Measurements from ENCODE around the gene SDR39U1.

Gene SDR39U1

DNA sequence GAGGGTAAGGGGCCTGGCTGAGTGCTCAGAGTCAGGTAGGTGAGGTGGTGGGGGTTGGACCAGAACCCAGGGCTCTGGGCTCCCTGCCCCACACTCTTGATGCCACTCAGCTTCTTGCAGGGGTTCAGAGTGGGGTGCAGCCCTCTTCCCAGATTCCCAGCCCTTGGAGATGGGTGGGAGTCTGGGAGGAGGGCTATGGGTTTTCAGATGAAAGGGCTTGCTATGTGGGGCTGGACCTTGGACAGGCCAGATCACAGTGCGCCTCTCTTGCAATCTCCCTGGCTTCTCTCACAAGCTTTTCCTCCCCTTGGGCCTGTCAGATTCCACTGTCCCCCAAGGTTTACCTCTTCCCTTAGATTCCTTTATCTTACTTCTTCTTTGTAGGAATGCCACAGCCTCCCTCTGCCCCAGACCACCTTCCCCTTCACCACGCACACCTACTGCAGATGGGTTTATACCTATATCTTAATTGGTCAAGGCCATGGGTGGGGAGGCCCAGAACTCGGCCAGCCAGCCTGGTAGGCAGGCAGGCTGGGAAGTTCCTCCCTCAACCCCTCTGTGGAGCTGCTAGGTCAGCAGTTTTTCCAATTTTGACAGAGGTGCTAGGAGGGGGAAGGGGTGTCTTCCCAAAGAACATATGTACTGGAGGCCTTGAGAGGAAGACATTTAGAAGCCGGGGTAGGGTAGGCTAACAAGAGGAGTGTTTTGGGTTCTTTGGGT lies 42.4 kb downstream of the SDR39U1 start:
- H3K9me3 Mint-ChIP-seq: no peaks in the 10 kb centered on the region
- H3K4me3 Mint-ChIP-seq: peak overlapping the region; percentile 49
- ATAC-seq (ENCODE audit: low read depth) (no peak), DNase-seq (ENCODE audit: low spot score in 2 of 2) (no peak)
- no peaks in the 10 kb centered on the region for H3K36me3 Mint-ChIP-seq
- H3K27ac Mint-ChIP-seq: no peak overlapping the region
- H3K27me3 Mint-ChIP-seq: peaks cover 24% of the 10 kb centered on the region
- H3K4me1 Mint-ChIP-seq: peaks cover 6% of the 10 kb centered on the region

DNA sequence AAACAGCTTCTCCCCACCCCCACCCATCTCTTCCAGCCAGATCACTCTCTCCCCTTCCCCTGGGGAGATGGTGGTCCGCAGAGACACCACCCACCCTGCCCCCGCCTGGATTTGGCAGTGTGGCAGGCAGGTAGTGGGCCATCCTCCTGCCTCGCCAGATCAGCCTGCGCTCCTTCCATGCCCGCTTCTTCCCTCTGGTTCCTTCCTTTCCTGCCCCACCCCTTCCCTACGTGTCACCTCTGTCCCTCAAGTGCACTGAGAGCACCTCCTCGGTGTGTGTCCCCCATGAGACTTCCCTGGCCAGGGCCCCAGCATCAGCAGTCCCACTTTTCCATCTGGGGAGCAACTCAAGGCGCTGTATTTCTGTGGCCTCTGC lies 43.1 kb downstream of the SDR39U1 start:
- Mint-ChIP-seq H3K4me3 (peak overlapping the region; percentile 77), H3K9me3 (no peaks in the 10 kb centered on the region), H3K4me1 (peaks cover 6% of the 10 kb centered on the region), H3K36me3 (no peaks in the 10 kb centered on the region), H3K27ac (no peak overlapping the region), H3K27me3 (peaks cover 19% of the 10 kb centered on the region)
- DNase-seq (ENCODE audit: low spot score in 2 of 2) (no peak), ATAC-seq (ENCODE audit: low read depth) (no peak)

DNA sequence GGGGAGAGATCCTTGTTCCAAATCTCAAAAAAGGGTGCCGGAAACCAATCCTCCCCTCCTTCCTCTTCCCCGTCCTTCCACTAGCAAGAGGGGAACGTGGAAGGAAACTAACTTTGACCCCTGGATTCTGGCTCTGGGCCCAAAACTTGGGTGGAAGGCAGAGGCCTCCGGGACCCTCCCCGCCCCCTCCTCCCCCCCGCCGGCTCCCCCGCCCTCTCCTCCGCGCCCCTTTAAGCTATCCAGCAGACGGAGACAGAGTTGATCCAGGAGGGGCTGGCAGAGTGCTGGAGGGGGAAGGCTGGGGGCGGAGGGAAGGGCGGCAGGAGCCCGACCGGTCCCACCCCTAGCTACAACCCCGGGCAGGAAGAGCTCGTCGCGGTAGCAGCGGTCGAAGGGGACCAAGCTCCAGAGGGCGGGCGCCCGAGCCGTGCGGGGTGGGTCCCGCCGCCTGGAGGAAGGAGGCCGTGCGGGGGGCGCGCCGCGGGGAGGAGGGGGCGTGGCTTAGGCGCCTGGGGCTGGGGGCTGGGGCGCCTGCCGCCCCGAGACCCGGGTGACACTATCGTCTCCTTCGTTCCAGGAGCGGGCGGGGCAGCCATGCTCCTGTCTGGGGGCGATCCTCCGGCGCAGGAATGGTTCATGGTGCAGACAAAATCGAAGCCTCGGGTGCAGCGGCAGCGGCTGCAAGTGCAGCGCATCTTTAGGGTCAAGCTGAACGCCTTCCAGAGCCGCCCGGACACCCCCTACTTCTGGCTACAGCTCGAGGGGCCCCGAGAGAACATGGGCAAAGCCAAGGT lies 43.7 kb downstream of the SDR39U1 start, which contains the start of gene NYNRIN:
Gene NYNRIN, plus strand, starts transcription at position 351 of the 794 bp plus-strand sequence. Its CDS starts 244 bp downstream, at position 595.
- no peaks in the 10 kb centered on the region for H3K9me3 Mint-ChIP-seq
- H3K27ac Mint-ChIP-seq: no peak within 1 kb of the TSS
- ATAC-seq (ENCODE audit: low read depth) (peak; percentile 78), DNase-seq (ENCODE audit: low spot score in 2 of 2) (no peak)
- H3K4me1 Mint-ChIP-seq: peaks cover 6% of the 10 kb centered on the region
- H3K27me3 Mint-ChIP-seq: peaks cover 17% of the 10 kb centered on the region
- no peaks in the 10 kb centered on the region for H3K36me3 Mint-ChIP-seq
- peak within 1 kb of the TSS; percentile 77 for H3K4me3 Mint-ChIP-seq

DNA sequence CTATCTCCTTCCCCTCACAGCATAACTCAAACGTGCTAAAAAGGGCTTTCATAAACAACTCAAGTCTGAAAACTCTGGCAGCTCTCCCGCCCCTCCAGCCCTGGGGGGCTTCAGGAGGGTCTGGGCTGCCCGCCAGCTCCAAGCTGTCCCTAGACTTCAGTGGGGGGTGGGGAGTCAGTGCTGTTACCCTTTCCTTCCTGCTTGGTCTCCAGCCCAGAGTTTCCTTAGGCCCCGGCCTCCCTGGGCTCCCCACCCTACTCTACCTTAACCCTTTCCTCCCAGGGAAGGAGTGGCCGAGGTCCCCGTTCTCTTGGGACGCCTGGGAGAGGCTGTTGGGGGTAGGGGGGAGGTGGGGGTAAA lies 44.3 kb downstream of the SDR39U1 start:
- Mint-ChIP-seq H3K36me3 (no peaks in the 10 kb centered on the region), H3K27me3 (peaks cover 17% of the 10 kb centered on the region), H3K4me1 (peaks cover 6% of the 10 kb centered on the region), H3K4me3 (no peak overlapping the region), H3K27ac (no peak overlapping the region), H3K9me3 (no peaks in the 10 kb centered on the region)
- ATAC-seq (ENCODE audit: low read depth): no peak
- DNase-seq (ENCODE audit: low spot score in 2 of 2): no peak

DNA sequence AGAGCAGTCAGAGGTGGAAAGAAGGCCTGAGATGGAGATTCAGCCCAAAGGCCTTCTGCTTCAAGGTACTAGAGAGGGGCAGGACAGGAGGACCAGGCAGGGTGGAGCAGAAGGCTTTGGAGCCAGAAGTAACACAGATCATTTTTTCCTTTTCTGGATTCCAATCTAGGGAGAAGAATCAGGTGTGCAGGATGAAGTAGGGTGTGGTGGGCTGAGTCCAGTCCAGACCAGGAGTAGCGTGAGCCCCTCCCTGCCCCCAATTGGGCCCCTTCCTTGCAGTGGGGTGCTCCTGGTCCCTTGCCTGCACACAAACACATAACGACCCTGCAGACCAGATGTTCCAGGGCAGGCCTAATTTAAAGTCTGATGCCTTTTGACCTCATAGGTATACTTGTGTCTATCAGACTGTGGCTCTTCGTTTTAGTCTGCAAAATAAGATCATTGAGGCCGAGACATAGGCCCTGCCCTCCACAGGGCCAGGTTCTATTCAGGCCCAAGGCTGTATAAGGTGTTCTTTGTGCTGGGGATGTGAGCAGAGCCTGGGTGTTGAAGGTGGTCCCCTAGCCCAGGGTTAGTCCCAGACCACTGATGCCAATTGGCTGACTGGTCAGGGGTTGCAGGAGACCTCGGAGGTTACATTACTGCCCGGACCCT lies 44.8 kb downstream of the SDR39U1 start:
- H3K36me3 Mint-ChIP-seq: no peaks in the 10 kb centered on the region
- no peak for ATAC-seq (ENCODE audit: low read depth)
- H3K9me3 Mint-ChIP-seq: no peaks in the 10 kb centered on the region
- no peak overlapping the region for H3K27ac Mint-ChIP-seq
- no peak for DNase-seq (ENCODE audit: low spot score in 2 of 2)
- H3K4me3 Mint-ChIP-seq: peak overlapping the region; percentile 16
- peaks cover 19% of the 10 kb centered on the region for H3K27me3 Mint-ChIP-seq
- peaks cover 6% of the 10 kb centered on the region for H3K4me1 Mint-ChIP-seq

DNA sequence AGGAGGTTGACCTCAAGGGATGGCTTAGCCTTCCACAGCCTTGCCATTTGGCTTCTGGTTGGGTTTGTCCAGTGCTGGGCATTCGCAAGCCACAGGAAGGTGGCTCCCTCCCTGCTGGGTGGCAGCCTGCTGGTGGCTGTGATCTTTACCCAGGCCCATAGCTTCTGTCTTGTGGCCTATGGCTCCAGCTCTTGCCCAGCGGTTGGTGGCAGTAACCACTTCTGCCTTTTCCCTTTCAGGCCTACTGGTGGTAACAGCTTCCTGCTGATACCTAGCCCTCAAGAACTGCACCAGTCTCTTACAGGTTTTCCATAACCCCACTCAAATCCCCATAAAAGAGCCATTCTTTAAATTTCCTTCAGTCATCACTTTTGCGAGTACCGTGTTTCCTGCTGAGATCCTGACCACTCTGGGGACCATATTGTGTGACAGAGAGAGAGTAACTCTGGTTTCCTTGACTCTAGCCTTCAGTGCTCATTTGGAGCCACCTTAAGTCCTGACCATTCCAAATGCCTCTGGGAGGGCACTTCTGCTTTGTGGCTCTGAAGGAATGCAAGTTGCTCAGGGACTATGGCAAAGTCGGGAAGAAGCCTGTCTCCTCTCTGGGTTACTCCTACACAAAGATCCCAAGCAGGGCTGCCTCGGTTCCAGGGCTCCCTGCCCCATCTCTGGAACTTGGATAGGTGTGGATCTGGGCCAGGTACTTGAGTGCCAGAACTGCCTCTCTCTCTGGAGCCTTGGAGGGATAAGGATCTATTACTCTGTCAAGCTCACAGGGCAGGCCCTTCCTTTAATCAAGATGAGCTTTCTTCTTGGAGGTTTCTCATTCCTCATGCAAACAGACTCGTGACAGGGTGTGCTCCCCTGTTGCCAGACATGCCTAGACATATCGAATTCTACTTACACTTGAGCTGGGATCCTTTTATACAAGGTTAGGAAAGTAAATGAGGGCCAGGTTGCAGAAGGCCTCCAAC lies 46.7 kb downstream of the SDR39U1 start:
- DNase-seq (ENCODE audit: low spot score in 2 of 2) (no peak), ATAC-seq (ENCODE audit: low read depth) (peak; percentile 49)
- Mint-ChIP-seq H3K27me3 (peaks cover 15% of the 10 kb centered on the region), H3K4me3 (no peak overlapping the region), H3K4me1 (peaks cover 6% of the 10 kb centered on the region), H3K9me3 (no peaks in the 10 kb centered on the region), H3K27ac (no peak overlapping the region), H3K36me3 (no peaks in the 10 kb centered on the region)

DNA sequence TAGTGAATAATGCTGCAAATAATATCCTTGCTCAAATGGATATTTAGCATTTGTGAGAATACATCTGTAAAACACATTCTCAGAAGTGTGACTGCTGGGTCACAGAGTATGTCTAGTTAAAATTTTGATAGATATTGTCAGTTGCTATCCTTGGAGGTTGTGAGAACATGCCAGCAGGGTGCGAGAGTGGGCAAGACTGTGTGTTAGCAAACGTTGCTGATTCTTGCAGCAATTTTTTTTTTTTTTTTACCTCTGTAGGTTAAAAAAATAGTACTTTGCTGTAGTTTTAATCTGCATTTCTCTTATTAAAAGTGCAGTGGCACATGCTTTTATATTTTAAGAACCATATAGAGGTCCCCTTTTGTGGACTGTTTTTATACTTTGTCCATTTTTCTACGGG lies 48.3 kb downstream of the SDR39U1 start:
- no peaks in the 10 kb centered on the region for H3K36me3 Mint-ChIP-seq

DNA sequence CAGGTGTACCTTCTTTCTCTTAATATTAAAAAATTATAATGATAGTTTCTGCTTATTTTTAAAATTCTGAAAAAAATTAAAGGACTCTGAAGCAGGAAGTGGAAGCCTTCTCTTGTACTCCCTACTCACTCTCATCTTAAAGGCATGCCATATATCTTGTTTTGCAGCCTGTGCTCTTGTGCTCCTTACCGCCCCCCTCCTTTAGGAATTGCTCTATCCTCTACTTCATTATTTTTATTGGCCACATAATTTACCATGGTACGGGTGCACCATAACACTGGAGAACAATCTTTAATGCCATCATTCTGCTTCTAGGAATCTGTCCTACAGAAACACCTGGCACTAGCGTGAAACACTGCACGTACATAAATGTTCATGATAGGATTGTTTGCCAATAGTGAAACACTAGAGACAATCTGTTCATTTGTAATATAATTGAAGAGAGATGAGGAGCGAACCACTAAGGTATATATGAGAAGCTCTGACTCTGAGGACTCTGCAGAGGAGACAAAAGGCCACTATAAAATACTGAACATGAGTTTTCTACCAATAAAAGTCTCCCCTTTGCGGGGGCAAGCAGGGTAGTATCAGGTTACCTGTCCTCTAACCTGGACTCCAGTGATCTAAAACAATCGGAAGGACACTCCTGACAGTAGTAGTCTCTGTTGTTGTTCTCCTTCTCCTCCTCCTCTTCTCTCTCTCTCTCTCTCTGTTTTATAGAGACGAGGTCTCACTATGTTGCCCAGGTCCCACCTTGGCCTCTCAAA lies 50.1 kb downstream of the SDR39U1 start:
- H3K36me3 Mint-ChIP-seq: no peaks in the 10 kb centered on the region
- no peaks in the 10 kb centered on the region for H3K9me3 Mint-ChIP-seq
- H3K27me3 Mint-ChIP-seq: peaks cover 16% of the 10 kb centered on the region
- no peak overlapping the region for H3K4me3 Mint-ChIP-seq
- ATAC-seq (ENCODE audit: low read depth) (no peak), DNase-seq (ENCODE audit: low spot score in 2 of 2) (no peak)
- peaks cover 2% of the 10 kb centered on the region for H3K4me1 Mint-ChIP-seq
- no peak overlapping the region for H3K27ac Mint-ChIP-seq

More for the DNA sequence above, 48.3 kb downstream of the SDR39U1 start:
- Mint-ChIP-seq H3K4me3 (no peak overlapping the region), H3K27me3 (peaks cover 11% of the 10 kb centered on the region), H3K4me1 (peaks cover 2% of the 10 kb centered on the region), H3K9me3 (no peaks in the 10 kb centered on the region), H3K27ac (no peak overlapping the region)
- DNase-seq (ENCODE audit: low spot score in 2 of 2): no peak
- no peak for ATAC-seq (ENCODE audit: low read depth)

DNA sequence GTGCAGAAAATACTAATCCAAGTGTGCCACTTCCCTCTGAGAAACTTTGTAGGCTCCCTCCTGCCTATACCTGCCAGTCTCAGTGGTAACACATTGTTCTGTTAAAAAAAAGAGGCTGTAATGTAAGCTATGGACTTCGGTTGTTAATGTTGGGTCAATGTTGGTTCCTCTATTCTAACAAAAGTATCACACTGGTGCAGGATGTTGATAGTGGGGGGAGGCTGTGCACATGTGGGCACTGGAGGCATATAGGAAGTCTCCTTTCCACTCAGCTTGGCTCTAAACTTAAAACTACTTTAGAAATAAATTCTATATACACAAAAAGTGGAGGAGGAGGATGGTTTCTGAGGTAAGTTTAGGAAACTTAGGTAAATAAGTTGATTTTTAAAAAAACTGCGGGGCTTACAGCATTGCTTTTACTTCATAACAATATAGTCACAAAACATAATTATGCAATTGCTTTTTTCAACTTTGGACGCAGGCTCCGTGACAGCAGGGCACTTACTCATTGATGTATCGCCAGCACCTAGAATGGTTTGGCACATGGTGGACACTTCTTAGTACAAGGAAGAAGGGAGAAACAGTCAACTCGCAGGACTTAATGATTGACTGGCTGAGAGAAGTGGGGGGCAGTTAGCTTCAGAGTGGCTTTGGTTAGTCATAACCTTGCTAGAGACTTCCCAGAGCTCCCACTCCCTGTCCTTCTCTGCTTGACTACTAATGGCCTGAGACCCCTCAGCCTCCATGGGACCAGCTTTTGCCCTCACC lies 51.7 kb downstream of the SDR39U1 start:
- no peak overlapping the region for H3K27ac Mint-ChIP-seq
- H3K9me3 Mint-ChIP-seq: no peaks in the 10 kb centered on the region
- no peak for DNase-seq (ENCODE audit: low spot score in 2 of 2)
- no peak for ATAC-seq (ENCODE audit: low read depth)
- peaks cover 16% of the 10 kb centered on the region for H3K27me3 Mint-ChIP-seq
- peaks cover 2% of the 10 kb centered on the region for H3K4me1 Mint-ChIP-seq
- no peak overlapping the region for H3K4me3 Mint-ChIP-seq
- H3K36me3 Mint-ChIP-seq: no peaks in the 10 kb centered on the region
